HG02870 (cell line): ENCODE measurements around the gene MARS1.
A peak's percentile ranks its signal among the peaks of the same experiment; 100 is the strongest.

Source experiments
- ATAC-seq: cut with Tn5 transposase; IDR thresholded peaks from one replicate; pipeline ENCODE4 v1.9.1; 2021; ENCODE audit warnings: mild to moderate bottlenecking, moderate library complexity; ENCODE audit not compliant: unreplicated experiment

The MARS1 gene

DNA sequence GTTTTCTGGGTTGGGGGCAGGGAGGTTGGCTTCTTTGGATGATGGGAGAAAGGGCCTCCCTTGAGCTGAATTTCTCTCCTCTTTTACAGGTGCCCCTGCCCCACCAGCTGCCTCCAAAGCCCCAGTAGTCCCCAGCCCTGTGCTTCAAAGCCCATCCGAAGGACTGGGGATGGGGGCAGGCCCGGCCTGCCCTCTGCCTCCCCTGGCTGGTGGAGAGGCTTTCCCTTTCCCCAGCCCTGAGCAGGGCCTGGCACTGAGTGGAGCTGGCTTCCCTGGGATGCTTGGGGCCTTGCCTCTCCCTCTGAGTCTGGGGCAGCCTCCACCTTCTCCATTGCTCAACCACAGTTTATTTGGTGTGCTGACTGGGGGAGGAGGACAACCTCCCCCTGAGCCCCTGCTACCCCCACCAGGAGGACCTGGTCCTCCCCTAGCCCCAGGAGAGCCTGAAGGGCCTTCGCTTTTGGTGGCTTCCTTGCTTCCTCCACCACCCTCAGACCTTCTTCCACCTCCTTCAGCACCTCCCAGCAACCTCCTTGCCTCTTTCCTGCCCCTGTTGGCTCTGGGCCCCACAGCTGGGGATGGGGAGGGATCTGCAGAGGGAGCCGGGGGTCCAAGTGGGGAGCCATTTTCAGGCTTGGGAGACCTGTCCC is 38.7 kb downstream of the MARS1 start:
- no peak for ATAC-seq

GRCh38 chr12:57527184-57527583 is 39.3 kb downstream of the MARS1 start:
- ATAC-seq: no peak

DNA sequence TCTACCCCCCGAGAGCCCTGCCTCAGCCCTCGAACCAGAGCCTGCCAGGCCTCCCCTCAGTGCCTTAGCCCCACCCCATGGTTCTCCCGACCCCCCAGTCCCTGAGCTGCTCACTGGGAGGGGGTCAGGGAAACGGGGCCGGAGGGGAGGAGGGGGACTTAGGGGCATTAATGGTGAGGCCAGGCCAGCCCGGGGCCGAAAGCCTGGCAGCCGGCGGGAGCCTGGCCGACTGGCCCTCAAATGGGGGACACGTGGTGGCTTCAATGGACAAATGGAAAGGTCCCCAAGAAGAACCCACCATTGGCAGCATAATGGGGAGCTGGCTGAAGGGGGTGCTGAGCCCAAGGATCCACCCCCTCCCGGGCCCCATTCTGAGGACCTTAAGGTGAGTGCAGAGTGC is 40.3 kb downstream of the MARS1 start:
- no peak for ATAC-seq

- ATAC-seq: no peak
Measured at GRCh38 chr12:57528831-57529555, 41.1 kb downstream of the MARS1 start.

DNA sequence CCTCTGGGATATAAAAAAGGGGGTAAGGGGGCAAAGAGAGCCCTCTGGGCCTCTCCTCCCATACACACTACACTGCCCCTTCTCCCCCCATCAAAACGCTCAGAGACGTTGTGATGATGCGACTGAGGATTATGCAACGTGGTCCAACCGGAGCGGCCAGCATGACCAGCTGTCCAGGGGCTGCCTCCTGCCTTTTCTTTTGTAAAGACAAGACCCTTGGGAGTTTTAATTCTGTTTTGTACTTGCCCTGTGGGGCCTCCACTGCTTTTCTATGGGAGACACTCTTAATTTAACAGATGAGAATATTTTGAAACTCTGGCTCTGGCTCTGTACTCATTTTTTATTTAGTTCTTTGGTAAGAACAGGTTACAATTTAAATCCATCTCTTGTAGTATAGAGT is 42.0 kb downstream of the MARS1 start:
- ATAC-seq: no peak

GRCh38 chr12:57530396-57531142 is 42.7 kb downstream of the MARS1 start:
- ATAC-seq: no peak

DNA sequence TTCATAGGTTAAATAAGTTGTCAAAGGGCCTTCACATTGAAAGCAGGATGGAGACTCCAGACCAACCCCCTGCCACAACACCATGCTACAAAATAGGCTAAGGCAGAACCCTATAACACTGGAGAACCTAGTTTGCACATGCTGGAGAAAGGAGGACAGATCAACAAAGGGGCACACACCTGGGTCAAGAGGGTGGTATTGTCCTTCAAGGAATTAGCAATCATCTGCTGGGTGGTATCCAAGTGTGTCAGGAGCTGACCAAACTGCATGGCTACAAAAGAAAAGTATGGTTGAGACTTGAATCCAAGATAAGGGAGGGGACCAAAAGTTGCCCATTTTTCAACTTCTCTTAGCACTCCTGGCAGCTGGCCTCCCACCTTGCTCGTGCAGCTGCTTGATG is 44.0 kb downstream of the MARS1 start:
- no peak for ATAC-seq

DNA sequence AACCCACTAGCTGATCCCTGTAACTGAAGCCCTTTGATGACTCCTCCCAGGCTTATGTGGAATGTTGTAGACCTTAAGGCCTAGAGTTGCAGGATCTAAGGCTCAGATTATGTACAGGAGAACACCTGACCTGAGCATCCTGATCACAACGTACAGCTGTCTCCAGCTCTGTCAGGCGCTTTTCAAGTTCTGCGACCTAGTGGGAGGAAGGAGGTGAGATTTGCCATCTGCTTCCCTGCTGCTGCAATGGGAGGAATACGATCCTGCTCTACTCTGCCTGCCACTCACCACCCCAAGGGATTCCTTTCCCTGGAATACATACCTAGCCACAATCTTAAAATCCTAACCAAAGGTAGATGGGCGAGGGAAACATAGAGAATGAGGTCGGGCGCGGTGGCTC is 45.2 kb downstream of the MARS1 start:
- ATAC-seq: no peak

DNA sequence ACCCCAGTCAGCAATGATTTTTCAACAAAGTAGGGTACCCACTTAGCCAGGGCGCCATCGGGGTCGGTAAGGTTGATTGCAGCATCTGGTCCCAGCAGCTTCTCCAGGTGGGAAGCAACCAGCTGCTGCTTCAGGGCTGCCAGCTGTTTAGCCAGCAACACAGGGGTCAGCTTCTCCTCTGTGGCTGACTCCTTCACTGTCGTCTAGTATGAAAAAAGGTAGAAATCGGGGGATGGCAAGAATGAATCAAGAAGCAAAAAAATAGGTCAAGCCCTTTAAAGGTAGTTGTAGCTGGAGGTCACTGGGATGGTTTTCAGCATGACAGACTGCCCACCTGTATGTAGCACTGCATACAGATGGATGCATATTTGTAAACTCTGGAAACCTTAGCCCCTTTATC is 46.4 kb downstream of the MARS1 start:
- ATAC-seq: no peak

DNA sequence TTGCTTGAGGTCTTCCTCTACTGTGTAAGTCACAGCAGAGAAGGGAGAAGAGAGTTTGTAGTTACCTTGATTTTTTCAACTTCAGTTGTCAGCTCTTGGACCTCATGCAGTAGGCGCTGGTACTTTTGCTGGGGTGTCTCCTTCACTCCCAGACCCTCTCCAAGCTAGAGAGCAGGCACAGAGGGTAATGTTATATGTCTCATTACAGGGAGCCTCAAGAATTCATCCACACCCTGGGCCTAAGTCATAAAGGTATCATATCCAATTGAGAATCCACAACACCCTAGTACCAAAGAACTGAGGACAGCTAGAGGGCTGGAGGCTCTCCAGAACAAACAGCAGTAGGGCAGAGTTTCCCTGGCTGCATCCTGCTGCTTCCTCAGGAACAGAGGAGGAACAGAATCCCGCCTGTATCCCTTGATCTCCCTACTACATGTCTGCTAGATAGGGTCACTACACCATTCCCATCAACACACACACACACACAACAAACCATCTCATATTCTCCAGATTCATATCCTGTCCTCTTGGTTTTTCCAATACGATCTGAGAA is 47.2 kb downstream of the MARS1 start:
- ATAC-seq: no peak

DNA sequence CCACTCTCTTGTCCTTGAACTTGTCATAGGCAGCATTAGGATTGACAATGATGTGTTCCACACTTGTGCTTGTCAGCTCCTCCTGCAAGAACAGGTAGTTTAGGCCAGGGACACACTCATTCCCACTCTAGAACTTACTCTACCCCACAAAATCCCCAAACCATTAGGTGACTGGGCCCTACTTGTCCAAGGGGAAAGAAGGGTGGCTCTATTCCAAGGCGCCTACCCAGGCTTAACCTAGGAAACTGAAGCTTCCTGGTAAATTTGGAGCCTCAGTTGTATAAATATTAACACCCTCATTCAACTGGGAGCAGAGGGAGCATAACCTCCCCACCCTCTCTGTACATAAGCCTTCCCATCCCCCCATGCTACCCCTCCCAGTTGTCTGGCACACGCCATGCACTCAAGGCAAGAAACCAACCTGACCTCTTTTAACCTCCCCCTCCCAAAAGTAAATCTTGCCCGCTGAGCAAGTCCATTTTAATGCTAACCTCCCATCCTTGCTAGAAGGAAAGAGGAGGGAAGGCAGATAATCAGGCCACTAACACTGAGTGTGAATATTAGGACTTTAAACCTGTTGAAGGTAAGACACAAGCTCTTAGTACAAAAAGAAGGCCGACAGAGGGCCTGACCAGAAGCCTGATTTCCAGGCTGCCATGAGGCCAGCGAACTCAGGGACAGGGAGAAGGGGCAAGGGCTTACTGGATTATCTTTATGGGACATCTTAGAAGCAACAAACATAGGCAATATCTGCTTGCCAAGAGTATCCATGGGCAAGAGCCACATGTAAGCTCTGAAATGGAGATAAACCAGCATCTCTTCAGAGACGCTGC is 48.1 kb downstream of the MARS1 start:
- no peak for ATAC-seq

- ATAC-seq: no peak
Measured at GRCh38 chr12:57536597-57536942, 48.7 kb downstream of the MARS1 start.

- ATAC-seq: no peak
Measured at GRCh38 chr12:57539134-57539768, 51.4 kb downstream of the MARS1 start.

GRCh38 chr12:57541001-57541400 is 53.1 kb downstream of the MARS1 start:
- no peak for ATAC-seq

GRCh38 chr12:57541717-57542116 is 53.8 kb downstream of the MARS1 start:
- no peak for ATAC-seq

DNA sequence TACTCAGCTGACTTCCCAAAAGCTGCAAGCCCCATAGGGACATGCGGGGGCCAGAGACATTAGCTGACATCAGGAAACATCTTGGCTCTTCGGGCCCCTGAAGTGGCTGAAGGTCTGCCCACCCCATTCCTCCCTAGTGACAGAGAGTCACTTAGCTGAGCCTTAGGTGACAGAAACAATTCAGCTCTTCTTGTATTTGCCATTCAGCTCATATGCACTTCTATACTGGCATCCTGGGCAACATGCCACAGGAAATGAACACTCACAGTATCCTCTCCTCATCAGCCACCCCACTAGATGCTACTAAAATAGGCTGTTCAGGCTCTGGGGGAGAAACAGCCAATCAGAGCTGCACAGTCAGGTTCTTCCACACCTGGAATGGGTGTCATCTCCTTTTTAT is 55.7 kb downstream of the MARS1 start:
- ATAC-seq: no peak

DNA sequence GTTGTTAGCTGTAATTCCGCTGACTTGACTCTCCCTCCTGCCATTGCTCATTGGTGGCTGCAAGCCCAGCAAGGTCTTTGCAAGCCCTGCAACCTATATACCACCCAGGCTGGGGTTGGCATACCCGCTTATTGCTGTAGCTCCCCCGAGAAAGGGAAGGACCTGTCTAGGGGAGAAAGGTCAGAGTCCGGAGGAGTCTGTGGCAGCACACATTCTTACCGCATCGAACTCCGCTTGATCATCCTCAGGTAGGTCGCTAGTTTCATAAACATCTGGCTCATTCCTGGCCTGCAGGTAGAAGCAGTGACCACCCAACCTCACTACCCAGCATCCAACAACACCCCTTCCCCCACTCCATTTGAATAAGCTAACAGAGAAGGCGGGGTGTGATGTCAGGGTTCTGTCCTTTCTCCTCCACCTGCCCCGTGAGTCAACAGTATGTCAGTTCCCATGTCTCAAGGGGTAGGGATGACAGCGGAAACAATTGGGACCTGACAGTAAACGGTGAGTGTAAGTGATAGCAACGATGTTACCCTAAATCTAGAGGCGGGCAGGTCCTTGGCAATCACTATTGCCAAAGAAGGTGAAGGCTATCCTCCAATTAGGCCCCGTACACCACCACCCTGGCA is 58.1 kb downstream of the MARS1 start:
- no peak for ATAC-seq

DNA sequence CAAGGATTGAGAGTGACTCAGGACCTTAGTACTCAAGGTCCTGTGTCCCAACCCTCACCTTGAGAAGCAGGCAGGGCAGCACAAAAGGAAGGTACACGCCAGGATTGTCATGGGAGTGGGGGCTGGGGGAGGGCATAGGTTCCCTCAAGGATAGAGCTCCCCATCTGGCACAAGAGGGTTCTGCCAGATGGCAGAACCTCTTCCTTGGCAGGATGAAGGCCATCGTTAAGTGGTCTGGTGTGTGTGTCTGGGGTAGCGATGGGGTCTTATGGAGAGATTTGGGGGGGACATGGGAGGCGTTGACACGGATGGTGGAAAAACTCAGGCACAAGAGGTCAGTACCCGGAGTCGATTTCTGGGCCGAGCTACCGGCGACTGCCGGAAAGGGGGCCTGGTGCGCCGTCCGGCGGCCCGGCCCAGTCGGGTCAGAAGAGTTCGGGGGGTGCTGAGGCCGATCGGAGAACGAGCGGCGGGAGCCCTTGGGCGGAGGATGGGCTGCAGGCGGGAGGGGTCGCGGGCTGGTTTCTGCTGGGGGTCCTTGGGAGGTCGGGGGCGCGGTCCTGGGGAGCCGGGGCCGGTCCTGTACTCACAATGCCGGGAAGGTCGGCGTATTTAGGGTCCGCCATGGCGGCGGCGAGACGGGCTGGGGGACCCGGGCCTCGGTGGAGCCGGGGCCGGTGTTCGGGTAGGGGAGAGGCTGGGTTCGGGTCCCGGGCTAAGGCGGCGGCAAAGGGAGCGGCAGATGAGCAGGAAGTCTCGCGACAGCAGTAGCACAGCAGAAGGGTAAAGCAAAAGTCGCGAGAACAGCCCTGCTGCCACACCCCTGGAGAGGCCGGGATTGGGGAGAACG is 58.8 kb downstream of the MARS1 start, which contains the start of gene DCTN2:
Gene DCTN2 (minus strand): TSS at position 755 of the 850 bp plus-strand sequence. CDS start 129 bp downstream, at position 626.
- ATAC-seq: peak; percentile 99
